NCI-H345 (cell line): Measurements from ENCODE around the gene CHRNA4.

Experiments
- DNase-seq: peaks from one replicate; lab custom pipeline; 2025; lab: John Stamatoyannopoulos, UW

CHRNA4 gene

GRCh38 chr20:63333241-63333836 is 27.8 kb downstream of the CHRNA4 start:
- DNase-seq = no peak

GRCh38 chr20:63332488-63333240 is 28.5 kb downstream of the CHRNA4 start:
- DNase-seq = no peak

GRCh38 chr20:63331741-63332400 is 29.3 kb downstream of the CHRNA4 start:
- DNase-seq = no peak

- DNase-seq = no peak
Measured at GRCh38 chr20:63330940-63331339, 30.2 kb downstream of the CHRNA4 start.

GRCh38 chr20:63330084-63330760 is 30.9 kb downstream of the CHRNA4 start:
- DNase-seq = no peak

GRCh38 chr20:63329331-63330083 is 31.6 kb downstream of the CHRNA4 start:
- no peak for DNase-seq

GRCh38 chr20:63328718-63329275 is 32.4 kb downstream of the CHRNA4 start:
- no peak for DNase-seq

GRCh38 chr20:63328026-63328700 is 33.0 kb downstream of the CHRNA4 start:
- no peak for DNase-seq

- DNase-seq = no peak
Measured at GRCh38 chr20:63327231-63327745, 33.9 kb downstream of the CHRNA4 start.

GRCh38 chr20:63326314-63327230 is 34.6 kb downstream of the CHRNA4 start:
- no peak for DNase-seq

- DNase-seq = no peak
Measured at GRCh38 chr20:63325554-63326313, 35.4 kb downstream of the CHRNA4 start.

GRCh38 chr20:63325021-63325471 is 36.1 kb downstream of the CHRNA4 start:
- DNase-seq = no peak

GRCh38 chr20:63323357-63323981 is 37.7 kb downstream of the CHRNA4 start:
- DNase-seq = no peak

GRCh38 chr20:63322933-63323273 is 38.2 kb downstream of the CHRNA4 start:
- DNase-seq = no peak

GRCh38 chr20:63322146-63322932 is 38.8 kb downstream of the CHRNA4 start:
- no peak for DNase-seq

- DNase-seq = no peak
Measured at GRCh38 chr20:63321148-63321831, 39.9 kb downstream of the CHRNA4 start.

- DNase-seq = no peak
Measured at GRCh38 chr20:63320616-63321147, 40.5 kb downstream of the CHRNA4 start.
